RWPE1 (cell line): ENCODE measurements around the gene ANKS1A.

Source experiments
- CTCF ChIA-PET: fragments of 350-600 bp; sonication (Branson Sonifier 250); formaldehyde crosslinking; extraction: SDS; loops from one replicate; lab custom pipeline; 2021; lab: Yijun Ruan, JAX
- POLR2A ChIA-PET: fragments of 400-600 bp; formaldehyde crosslinking; extraction: SDS; loops from one replicate; lab custom pipeline; 2020; ENCODE audit warnings: antibody characterized with exemption; ENCODE audit not compliant: low non-redundant PET; lab: Yijun Ruan, JAX
- DNase-seq: peaks from one replicate; pipeline ENCODE4 v3.0.0; 2012; ENCODE audit warnings: low spot score
- H3K27ac ChIP-seq: fragments of 450-650 bp; 2 replicates; pipeline ENCODE4 v1.5.1; 2017
- TF ChIP-seq, protein P1 (sequence below): fragments of 450-650 bp; conservative IDR thresholded peaks from 2 replicates; pipeline ENCODE4 v1.5.1; 2017; ENCODE audit warnings: low read depth, mild to moderate bottlenecking

ANKS1A gene

DNA sequence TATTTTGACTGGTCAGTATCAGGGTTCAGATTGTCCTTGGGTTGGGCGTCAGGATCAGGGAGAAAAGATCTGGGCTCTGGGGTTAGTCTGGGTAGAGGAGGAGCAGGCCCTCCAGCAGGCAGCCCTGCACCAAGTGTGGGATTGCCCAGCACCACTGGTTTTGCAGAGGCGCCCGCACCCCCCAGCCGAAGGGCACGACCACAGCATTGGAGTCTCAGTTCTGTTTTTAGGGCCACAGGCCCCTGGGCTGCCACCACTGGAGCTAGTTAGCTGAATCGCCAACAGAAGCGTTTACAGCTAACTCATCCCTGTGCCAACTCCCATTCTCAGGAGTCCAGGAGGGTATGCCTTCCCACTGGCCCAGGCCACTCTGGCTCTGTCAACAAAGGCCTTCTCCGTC, 167.9 kb downstream of the ANKS1A start:
- no peak overlapping the region for H3K27ac ChIP-seq
- ChIA-PET CTCF (interaction anchor here (0.7 kb wide), 1 partner anchor 58 kb away, joined by 3 read pairs; no protein-coding TSS in a partner anchor), POLR2A (no interaction called here)
- no peak for DNase-seq
- TF ChIP-seq, protein P1, sequence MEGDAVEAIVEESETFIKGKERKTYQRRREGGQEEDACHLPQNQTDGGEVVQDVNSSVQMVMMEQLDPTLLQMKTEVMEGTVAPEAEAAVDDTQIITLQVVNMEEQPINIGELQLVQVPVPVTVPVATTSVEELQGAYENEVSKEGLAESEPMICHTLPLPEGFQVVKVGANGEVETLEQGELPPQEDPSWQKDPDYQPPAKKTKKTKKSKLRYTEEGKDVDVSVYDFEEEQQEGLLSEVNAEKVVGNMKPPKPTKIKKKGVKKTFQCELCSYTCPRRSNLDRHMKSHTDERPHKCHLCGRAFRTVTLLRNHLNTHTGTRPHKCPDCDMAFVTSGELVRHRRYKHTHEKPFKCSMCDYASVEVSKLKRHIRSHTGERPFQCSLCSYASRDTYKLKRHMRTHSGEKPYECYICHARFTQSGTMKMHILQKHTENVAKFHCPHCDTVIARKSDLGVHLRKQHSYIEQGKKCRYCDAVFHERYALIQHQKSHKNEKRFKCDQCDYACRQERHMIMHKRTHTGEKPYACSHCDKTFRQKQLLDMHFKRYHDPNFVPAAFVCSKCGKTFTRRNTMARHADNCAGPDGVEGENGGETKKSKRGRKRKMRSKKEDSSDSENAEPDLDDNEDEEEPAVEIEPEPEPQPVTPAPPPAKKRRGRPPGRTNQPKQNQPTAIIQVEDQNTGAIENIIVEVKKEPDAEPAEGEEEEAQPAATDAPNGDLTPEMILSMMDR: no peak

DNA sequence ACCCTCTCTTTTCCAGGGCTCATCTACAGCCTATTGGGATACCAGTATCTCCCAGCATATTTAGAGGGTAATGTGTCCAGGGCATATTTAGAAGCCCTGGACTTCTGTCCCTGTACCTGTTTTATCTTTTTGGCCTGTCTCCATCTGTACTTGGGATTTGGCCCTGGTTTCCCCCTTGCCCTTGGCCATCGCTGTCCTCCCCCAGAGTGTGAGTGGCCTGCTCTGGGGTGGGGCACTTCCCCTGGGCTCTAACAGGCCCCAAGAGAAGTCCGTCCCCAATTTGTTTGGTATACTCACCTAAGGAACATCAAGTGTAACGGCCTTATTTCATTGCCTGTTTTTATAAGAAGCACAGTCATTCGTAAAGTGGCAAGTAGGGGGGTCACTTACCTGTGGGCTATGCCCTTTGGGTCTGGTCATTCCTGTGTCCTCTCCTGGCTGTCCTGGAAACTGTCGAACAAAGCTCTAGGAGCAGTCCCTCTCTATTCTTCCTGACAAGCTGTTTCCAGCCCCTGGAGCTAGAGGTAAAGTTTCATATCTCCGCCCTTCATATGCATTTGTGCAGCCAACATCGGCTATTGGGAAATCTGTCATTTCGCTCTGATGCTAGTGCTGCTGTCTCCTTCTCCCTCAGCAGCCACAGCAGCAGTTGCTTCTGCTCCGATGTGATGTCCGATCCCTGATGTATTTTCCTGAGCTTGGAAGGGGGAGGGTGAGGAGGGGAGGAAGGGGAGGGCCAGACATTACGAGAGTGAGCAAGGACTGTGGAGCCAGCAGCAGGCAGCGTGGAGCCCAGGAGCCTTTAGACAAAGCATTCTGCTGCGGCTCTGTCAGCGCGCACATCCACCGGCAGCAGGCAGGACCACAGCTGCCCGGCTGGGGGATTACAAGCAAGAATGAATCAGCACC, 168.6 kb downstream of the ANKS1A start:
- POLR2A ChIA-PET: no interaction called here
- no peak for DNase-seq
- no peak overlapping the region for H3K27ac ChIP-seq
- TF ChIP-seq, protein P1: no peak
- CTCF ChIA-PET: no interaction called here

DNA sequence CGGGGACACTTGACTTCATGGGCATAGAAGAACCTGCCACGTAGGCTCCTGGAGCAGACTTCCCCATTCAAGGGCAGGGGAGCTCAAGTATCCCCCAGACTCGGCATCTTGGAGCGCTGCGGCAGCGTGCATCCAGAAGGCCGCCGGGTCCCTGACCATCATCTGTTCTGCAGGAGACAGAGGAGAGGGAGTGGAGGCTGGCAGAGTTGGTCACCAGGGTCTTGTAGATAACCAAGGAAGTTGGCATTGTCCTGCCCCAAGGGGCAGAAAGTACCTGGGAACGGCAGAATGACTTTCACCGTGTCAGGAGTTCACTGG, 169.3 kb downstream of the ANKS1A start:
- TF ChIP-seq, protein P1: no peak
- no peak for DNase-seq
- CTCF ChIA-PET: interaction anchor here (0.6 kb wide), 1 partner anchor 1096 kb away, joined by 6 read pairs; no protein-coding TSS in a partner anchor
- POLR2A ChIA-PET: no interaction called here
- H3K27ac ChIP-seq: no peak overlapping the region

DNA sequence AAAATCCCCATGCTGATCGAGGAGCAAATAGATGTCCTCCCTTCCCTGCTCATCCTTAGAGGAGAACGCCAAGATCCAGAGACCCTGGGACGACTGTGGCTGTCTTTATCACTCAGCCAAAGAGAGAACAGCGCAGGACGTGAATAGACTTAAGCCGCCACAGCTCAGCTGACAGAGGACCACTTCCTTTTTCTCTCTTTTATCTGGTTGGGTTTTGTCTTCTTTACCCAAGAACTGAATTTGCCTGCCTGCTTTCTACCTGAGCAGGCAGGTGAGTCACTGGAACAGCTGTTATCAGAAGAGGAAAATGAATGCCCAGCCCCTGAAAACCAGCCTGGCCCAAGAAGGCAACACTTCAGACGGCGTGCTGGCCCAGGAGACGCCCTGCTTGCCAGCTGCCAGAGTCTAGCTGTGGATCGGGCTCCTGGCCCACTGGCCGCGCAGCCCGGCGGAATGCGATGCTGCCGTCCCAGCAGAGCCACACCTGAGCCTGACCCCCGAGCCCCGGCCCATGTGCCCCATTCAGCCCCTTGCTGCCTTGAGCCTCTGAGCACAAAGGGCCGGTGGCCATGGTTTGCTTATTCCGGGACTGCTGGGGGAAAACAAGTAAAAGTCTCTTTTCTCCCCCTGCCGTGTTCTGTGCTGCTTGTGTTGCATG, 169.9 kb downstream of the ANKS1A start:
- H3K27ac ChIP-seq: no peak overlapping the region
- TF ChIP-seq, protein P1: no peak
- POLR2A ChIA-PET: no interaction called here
- no peak for DNase-seq
- CTCF ChIA-PET: interaction anchor here (0.5 to 0.6 kb wide), 2 partner anchors 679 to 1096 kb away, joined by 4 to 6 read pairs; no protein-coding TSS in a partner anchor

DNA sequence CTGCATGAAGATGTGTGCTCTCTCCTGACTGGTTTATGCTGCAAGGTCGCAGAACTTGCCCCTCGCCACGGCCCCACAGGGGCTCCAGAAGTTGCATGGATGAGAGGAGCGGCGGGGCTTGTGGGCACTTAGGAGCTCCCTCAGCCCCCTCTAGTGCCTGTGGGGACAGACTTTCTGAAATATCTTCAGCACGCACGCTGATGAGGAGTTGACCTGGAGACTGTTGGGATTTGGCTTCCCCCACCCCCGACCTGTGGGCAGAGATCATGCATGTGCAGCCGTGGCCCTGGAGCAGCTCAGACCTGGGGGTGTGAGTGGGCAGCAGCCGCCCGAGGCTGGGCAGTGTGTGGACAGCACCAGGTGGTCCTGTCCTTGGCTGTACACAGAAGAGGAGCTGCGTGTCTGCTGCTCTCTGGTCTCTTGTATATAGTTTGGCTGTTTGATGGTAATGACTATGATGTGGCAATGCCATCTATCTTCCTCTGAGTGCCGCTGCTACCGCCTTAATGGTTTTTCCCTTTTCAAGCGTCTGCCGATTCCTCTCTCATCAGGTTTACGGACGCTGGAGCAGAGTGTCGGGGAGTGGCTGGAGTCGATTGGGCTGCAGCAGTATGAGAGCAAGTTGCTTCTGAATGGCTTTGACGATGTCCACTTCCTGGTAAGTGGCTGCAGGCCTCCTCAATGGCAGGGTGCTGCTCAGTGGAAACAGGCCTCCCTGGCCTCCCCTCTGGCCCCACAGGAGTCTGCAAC, 170.7 kb downstream of the ANKS1A start:
- ChIA-PET CTCF (interaction anchor here (0.5 kb wide), 1 partner anchor 678 kb away, joined by 4 read pairs; no protein-coding TSS in a partner anchor), POLR2A (no interaction called here)
- DNase-seq: no peak
- TF ChIP-seq, protein P1: no peak
- H3K27ac ChIP-seq: no peak overlapping the region

DNA sequence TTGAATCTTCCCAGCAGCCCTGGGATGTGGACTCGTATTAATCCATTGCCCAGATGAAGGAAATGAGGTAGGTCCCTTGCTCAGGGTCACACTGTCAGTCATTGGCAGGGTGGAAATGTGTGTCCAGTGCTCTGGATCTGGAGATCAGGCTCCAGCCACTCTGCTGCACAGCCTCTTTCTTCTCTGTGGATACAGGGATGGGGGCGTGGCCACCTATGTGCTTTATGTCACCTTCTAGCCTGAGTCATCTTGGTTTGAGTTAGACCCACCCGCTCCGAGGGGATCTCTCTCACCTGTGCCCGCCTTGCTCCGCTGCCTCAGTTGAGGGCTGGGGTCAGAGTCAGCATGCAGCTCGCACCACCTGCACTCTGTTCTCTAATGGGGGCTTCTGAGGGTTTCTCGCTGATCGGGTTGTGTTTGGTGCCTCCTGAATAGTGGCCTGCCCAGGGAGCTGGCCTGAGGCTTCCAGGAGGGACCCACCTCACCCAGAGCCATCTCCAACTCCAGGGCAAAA, 172.1 kb downstream of the ANKS1A start:
- CTCF ChIA-PET: interaction anchor here (0.6 to 0.7 kb wide), 3 partner anchors 10 to 104 kb away, joined by 3 read pairs; no protein-coding TSS in a partner anchor
- DNase-seq: no peak
- H3K27ac ChIP-seq: no peak overlapping the region
- TF ChIP-seq, protein P1: no peak
- POLR2A ChIA-PET: no interaction called here
